Measurements from ENCODE around the gene MARF1. TPM values are rescaled to one million over a fixed set of nuclear protein-coding genes. Genes with fewer than 3 reads are reported as not detected.
"Not testable (repeated sequence)": the region's sequence is repeated elsewhere in the genome, so short reads cannot be mapped to it uniquely, and the experiment has no call there.

MARF1 gene
- total RNA-seq, 1 donor from 2014 or later: 13.4 TPM

DNA sequence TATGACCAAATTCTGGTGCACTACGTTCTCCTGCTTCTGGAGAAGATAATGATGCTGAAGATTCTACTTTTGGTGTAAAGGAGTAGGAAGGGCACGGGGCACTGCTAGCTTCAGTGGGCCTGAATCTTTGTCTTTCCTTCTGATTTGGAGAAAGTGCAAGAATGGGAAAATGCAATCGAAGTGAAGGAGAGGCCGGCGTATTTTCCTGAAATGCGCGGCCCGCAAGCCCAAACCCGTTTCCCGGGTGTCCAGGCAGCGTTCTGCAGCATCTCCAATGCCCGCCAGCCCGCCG is 6.7 kb upstream of the MARF1 start:
- Histone ChIP-seq H3K4me2 (peak overlapping the region; percentile 81), H2AFZ (replicated peaks) (peak overlapping the region; percentile 69), H3K36me3 (no peaks in the 10 kb centered on the region), H3K4me1 (no peaks in the 10 kb centered on the region), H3K27ac (no peak overlapping the region), H3K27me3 (no peaks in the 10 kb centered on the region), H3K9ac (no peak overlapping the region), H3K4me3 (peak overlapping the region; percentile 60), H3K79me2 (ENCODE audit: low read depth) (peaks cover 43% of the 10 kb centered on the region), H3F3A (ENCODE audit: low read depth) (peaks cover 21% of the 10 kb centered on the region), H4K20me1 (ENCODE audit: low read depth) (peaks cover 22% of the 10 kb centered on the region), H3K9me3 (ENCODE audit: low read depth) (no peaks in the 10 kb centered on the region)
- H3K27me3 Mint-ChIP-seq (ENCODE audit: insufficient read depth, low read depth): peaks cover 6% of the 10 kb centered on the region
- no peaks in the 10 kb centered on the region for H3K9me3 Mint-ChIP-seq
- peaks cover 16% of the 10 kb centered on the region for H3K4me1 Mint-ChIP-seq
- TF ChIP-seq CTCF (IDR thresholded peaks at IDR 0.05) (no peak), EZH2phosphoT487 (IDR thresholded peaks at IDR 0.05) (no peak), EZH2 (IDR thresholded peaks at IDR 0.05) (no peak)
- H3K27ac Mint-ChIP-seq: no peak overlapping the region
- no peak for DNase-seq (ENCODE audit: low spot score)
- H3K4me3 Mint-ChIP-seq: peak overlapping the region; percentile 85
- peaks cover 4% of the 10 kb centered on the region for H3K36me3 Mint-ChIP-seq

DNA sequence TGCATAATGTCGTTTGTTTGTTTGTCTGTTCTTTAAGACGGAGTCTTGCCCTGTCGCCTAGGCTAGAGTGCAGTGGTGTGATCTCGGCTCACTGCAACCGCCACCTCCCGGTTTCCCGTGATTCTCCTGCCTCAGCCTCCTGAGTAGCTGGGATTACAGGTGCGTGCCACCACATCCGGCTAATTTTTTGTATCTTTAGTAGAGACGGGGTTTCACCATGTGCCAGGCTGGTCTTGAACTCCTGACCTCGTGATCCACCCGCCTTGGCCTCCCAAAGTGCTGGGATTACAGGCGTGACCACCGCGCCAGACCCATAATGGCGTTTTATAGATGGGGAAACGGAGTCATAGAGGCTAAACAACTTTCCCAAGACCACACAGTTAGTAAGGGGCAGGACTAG is 6.4 kb upstream of the MARF1 start:
- H3K9me3 ChIP-seq (ENCODE audit: low read depth); H3K27ac Mint-ChIP-seq; DNase-seq (ENCODE audit: low spot score); H3K36me3 ChIP-seq; H3K4me1 ChIP-seq; H3K9me3 Mint-ChIP-seq; H3K27me3 Mint-ChIP-seq (ENCODE audit: insufficient read depth, low read depth); H3K27ac ChIP-seq; H3K9ac ChIP-seq; H3K36me3 Mint-ChIP-seq; H3K27me3 ChIP-seq: not testable (repeated sequence)
- H3F3A ChIP-seq (ENCODE audit: low read depth): peaks cover 24% of the 10 kb centered on the region
- H2AFZ ChIP-seq (replicated peaks): peak overlapping the region; percentile 69
- peaks cover 18% of the 10 kb centered on the region for H3K4me1 Mint-ChIP-seq
- peak overlapping the region; percentile 85 for H3K4me3 Mint-ChIP-seq
- H3K4me2 ChIP-seq: peak overlapping the region; percentile 81
- peaks cover 22% of the 10 kb centered on the region for H4K20me1 ChIP-seq (ENCODE audit: low read depth)
- H3K4me3 ChIP-seq: peak overlapping the region; percentile 60
- peaks cover 40% of the 10 kb centered on the region for H3K79me2 ChIP-seq (ENCODE audit: low read depth)

DNA sequence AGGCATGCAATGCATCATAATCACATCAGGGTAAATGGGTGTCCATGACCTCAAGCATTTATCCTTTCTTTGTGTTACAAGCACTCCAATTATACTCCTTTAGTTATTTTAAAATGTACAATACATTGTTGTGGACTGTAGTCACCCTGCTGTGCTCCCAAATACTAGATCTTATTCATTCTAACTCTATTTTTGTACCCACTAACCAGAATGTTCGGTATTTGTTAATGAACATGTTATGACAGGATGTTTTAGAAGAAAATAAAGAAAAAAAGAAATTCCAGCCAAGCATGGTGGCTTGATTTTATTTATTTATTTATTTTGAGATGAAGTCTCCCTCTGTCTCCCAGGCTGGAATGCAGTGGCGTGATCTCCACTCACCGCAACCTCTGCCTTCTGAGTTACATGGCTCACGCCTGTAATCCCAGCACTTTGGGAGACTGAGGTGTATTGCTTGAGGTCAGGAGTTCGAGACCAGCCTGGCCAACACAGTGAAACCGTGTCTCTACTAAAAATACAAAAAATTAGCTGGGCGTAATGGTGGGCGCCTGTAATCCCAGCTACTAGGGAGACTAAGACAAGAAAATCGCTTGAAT is 5.3 kb upstream of the MARF1 start:
- Histone ChIP-seq H3K4me1 (peaks cover 11% of the 10 kb centered on the region), H3F3A (ENCODE audit: low read depth) (peaks cover 35% of the 10 kb centered on the region), H4K20me1 (ENCODE audit: low read depth) (peaks cover 22% of the 10 kb centered on the region), H3K9me3 (ENCODE audit: low read depth) (no peaks in the 10 kb centered on the region), H3K27ac (no peak overlapping the region), H3K9ac (no peak overlapping the region), H2AFZ (replicated peaks) (no peak overlapping the region), H3K4me3 (no peak overlapping the region), H3K4me2 (no peak overlapping the region), H3K79me2 (ENCODE audit: low read depth) (peaks cover 30% of the 10 kb centered on the region), H3K27me3 (no peaks in the 10 kb centered on the region), H3K36me3 (no peaks in the 10 kb centered on the region)
- Mint-ChIP-seq H3K27ac (no peak overlapping the region), H3K27me3 (ENCODE audit: insufficient read depth, low read depth) (peaks cover 6% of the 10 kb centered on the region), H3K4me1 (peaks cover 25% of the 10 kb centered on the region), H3K4me3 (no peak overlapping the region), H3K9me3 (no peaks in the 10 kb centered on the region), H3K36me3 (peaks cover 4% of the 10 kb centered on the region)
- DNase-seq (ENCODE audit: low spot score): no peak
- TF ChIP-seq EZH2 (IDR thresholded peaks at IDR 0.05) (no peak), EZH2phosphoT487 (IDR thresholded peaks at IDR 0.05) (no peak), CTCF (IDR thresholded peaks at IDR 0.05) (no peak)

GRCh38 chr16:15647294-15648014 is 4.5 kb upstream of the MARF1 start:
- no peaks in the 10 kb centered on the region for H3K36me3 ChIP-seq
- peaks cover 6% of the 10 kb centered on the region for H3K27me3 Mint-ChIP-seq (ENCODE audit: insufficient read depth, low read depth)
- H3F3A ChIP-seq (ENCODE audit: low read depth): peaks cover 40% of the 10 kb centered on the region
- no peak overlapping the region for H3K27ac Mint-ChIP-seq
- H3K27ac ChIP-seq: no peak overlapping the region
- peaks cover 11% of the 10 kb centered on the region for H3K4me1 ChIP-seq
- no peak for TF ChIP-seq CTCF (IDR thresholded peaks at IDR 0.05)
- TF ChIP-seq EZH2 (IDR thresholded peaks at IDR 0.05): no peak
- no peak for TF ChIP-seq EZH2phosphoT487 (IDR thresholded peaks at IDR 0.05)
- H3K4me3 Mint-ChIP-seq: no peak overlapping the region
- peaks cover 22% of the 10 kb centered on the region for H3K79me2 ChIP-seq (ENCODE audit: low read depth)
- H3K27me3 ChIP-seq: no peaks in the 10 kb centered on the region
- no peak overlapping the region for H3K9ac ChIP-seq
- no peak overlapping the region for H3K4me2 ChIP-seq
- H2AFZ ChIP-seq (replicated peaks): no peak overlapping the region
- H3K4me3 ChIP-seq: no peak overlapping the region
- peaks cover 20% of the 10 kb centered on the region for H3K4me1 Mint-ChIP-seq
- H3K36me3 Mint-ChIP-seq: no peaks in the 10 kb centered on the region
- peaks cover 17% of the 10 kb centered on the region for H4K20me1 ChIP-seq (ENCODE audit: low read depth)
- no peaks in the 10 kb centered on the region for H3K9me3 ChIP-seq (ENCODE audit: low read depth)
- no peak for DNase-seq (ENCODE audit: low spot score)
- no peaks in the 10 kb centered on the region for H3K9me3 Mint-ChIP-seq

- H3K27me3 ChIP-seq; H3K4me3 Mint-ChIP-seq; H3K27me3 Mint-ChIP-seq (ENCODE audit: insufficient read depth, low read depth); DNase-seq (ENCODE audit: low spot score); H3K36me3 Mint-ChIP-seq; H3K4me3 ChIP-seq; H2AFZ ChIP-seq (replicated peaks); H4K20me1 ChIP-seq (ENCODE audit: low read depth); H3K9me3 ChIP-seq (ENCODE audit: low read depth); H3K27ac ChIP-seq; H3K27ac Mint-ChIP-seq; H3K36me3 ChIP-seq; H3K4me2 ChIP-seq; H3K9me3 Mint-ChIP-seq; H3K9ac ChIP-seq: not testable (repeated sequence)
- Histone ChIP-seq H3K4me1 (peaks cover 15% of the 10 kb centered on the region), H3F3A (ENCODE audit: low read depth) (peaks cover 45% of the 10 kb centered on the region), H3K79me2 (ENCODE audit: low read depth) (peaks cover 22% of the 10 kb centered on the region)
- peaks cover 25% of the 10 kb centered on the region for H3K4me1 Mint-ChIP-seq
These were observed 3.8 kb upstream of the MARF1 start for GRCh38 chr16:15646557-15647293.

Data from neural progenitor cell (in vitro differentiated cells).